ENCODE data around the gene ZNF787. TPM values are rescaled to one million over a fixed set of nuclear protein-coding genes. Genes with fewer than 3 reads are reported as not detected.

ZNF787 gene
- total and polyA plus RNA-seq, 3 donors from 2014 or later = 22.3 to 41.4 (median 35.7) TPM

- no peaks in the 10 kb centered on the region for H3K27me3 ChIP-seq
- H3K36me3 ChIP-seq (ENCODE audit: low read depth, missing control alignments) = no peaks in the 10 kb centered on the region
- 78 to 80% methylated on average over 13 to 14 of the region's 14 CpGs for WGBS, 2 donors
- no peak for DNase-seq
- H3K27ac ChIP-seq = no peak overlapping the region
- no peak for TF ChIP-seq CTCF (IDR thresholded peaks at IDR 0.05)
- no peak for TF ChIP-seq POLR2A (IDR thresholded peaks at IDR 0.05)
- no peak overlapping the region for H3K4me3 ChIP-seq
- intact Hi-C loops (cut with DNase I; ENCODE audit: low total_unique reads) = no loop called here
- H3K9me3 ChIP-seq = no peaks in the 10 kb centered on the region
- H3K4me1 ChIP-seq = peaks cover 61% of the 10 kb centered on the region
Observed at GRCh38 chr19:56117376-56117884, 3.7 kb downstream of the ZNF787 start.

- H3K4me3 ChIP-seq = no peak overlapping the region
Observed at GRCh38 chr19:56116606-56117005, 4.5 kb downstream of the ZNF787 start.

GRCh38 chr19:56115490-56115889 lies 5.6 kb downstream of the ZNF787 start:
- Histone ChIP-seq H3K4me1 (peaks cover 81% of the 10 kb centered on the region), H3K36me3 (ENCODE audit: low read depth, missing control alignments) (no peaks in the 10 kb centered on the region), H3K4me3 (no peak overlapping the region), H3K27me3 (no peaks in the 10 kb centered on the region), H3K27ac (no peak overlapping the region), H3K9me3 (no peaks in the 10 kb centered on the region)
- intact Hi-C loops (cut with DNase I; ENCODE audit: low total_unique reads) = no loop called here
- no peak for TF ChIP-seq CTCF (IDR thresholded peaks at IDR 0.05)
- TF ChIP-seq POLR2A (IDR thresholded peaks at IDR 0.05) = no peak
- 72 to 94% methylated on average over 18 to 19 of the region's 21 CpGs for WGBS, 2 donors
- no peak for DNase-seq

More at GRCh38 chr19:56116606-56117005, 4.5 kb downstream of the ZNF787 start:
- no peaks in the 10 kb centered on the region for H3K9me3 ChIP-seq
- H3K27ac ChIP-seq = no peak overlapping the region
- intact Hi-C loops (cut with DNase I; ENCODE audit: low total_unique reads) = no loop called here
- no peak for TF ChIP-seq CTCF (IDR thresholded peaks at IDR 0.05)
- TF ChIP-seq POLR2A (IDR thresholded peaks at IDR 0.05) = no peak
- 79 to 87% methylated on average over 6 of the region's 6 CpGs for WGBS, 2 donors
- no peaks in the 10 kb centered on the region for H3K27me3 ChIP-seq
- DNase-seq = no peak
- H3K4me1 ChIP-seq = peaks cover 70% of the 10 kb centered on the region
- no peaks in the 10 kb centered on the region for H3K36me3 ChIP-seq (ENCODE audit: low read depth, missing control alignments)

- Histone ChIP-seq H3K27me3 (no peaks in the 10 kb centered on the region), H3K9me3 (no peaks in the 10 kb centered on the region), H3K36me3 (ENCODE audit: low read depth, missing control alignments) (no peaks in the 10 kb centered on the region), H3K4me1 (peaks cover 83% of the 10 kb centered on the region), H3K4me3 (no peak overlapping the region), H3K27ac (peak overlapping the region in 1 of 2 donors; percentile 20)
- TF ChIP-seq POLR2A (IDR thresholded peaks at IDR 0.05) (no peak), CTCF (IDR thresholded peaks at IDR 0.05) (no peak)
- WGBS, 2 donors = 66 to 70% methylated on average over 10 of the region's 10 CpGs
- intact Hi-C loops (cut with DNase I; ENCODE audit: low total_unique reads) = no loop called here
- DNase-seq = peak; percentile 57
Observed at GRCh38 chr19:56114778-56115110, 6.4 kb downstream of the ZNF787 start.

- intact Hi-C loops (cut with DNase I; ENCODE audit: low total_unique reads) = no loop called here
- TF ChIP-seq CTCF (IDR thresholded peaks at IDR 0.05) (no peak), POLR2A (IDR thresholded peaks at IDR 0.05) (no peak)
- WGBS, 2 donors = 68 to 71% methylated on average over 18 to 19 of the region's 19 CpGs
- Histone ChIP-seq H3K36me3 (ENCODE audit: low read depth, missing control alignments) (no peaks in the 10 kb centered on the region), H3K4me3 (no peak overlapping the region), H3K27ac (peak overlapping the region in 1 of 2 donors; percentile 20), H3K9me3 (no peaks in the 10 kb centered on the region), H3K27me3 (no peaks in the 10 kb centered on the region), H3K4me1 (peaks cover 83% of the 10 kb centered on the region)
- DNase-seq = no peak
Observed at GRCh38 chr19:56114051-56114777, 6.9 kb downstream of the ZNF787 start.

Data from testis (tissue), 3 donors.